H1 (cell line): ENCODE measurements around the gene RANBP17. TPM values are rescaled to one million over a fixed set of nuclear protein-coding genes. Genes with fewer than 3 reads are reported as not detected.

ENCODE experiments used
- CTCF ChIA-PET: fragments of 300-600 bp; sonication (Branson Sonifier 250); formaldehyde crosslinking; loops from one replicate; lab custom pipeline; 2021; ENCODE audit not compliant: partially characterized antibody; lab: Charles Lee
- POLR2A ChIA-PET: fragments of 300-600 bp; sonication (Branson Sonifier 250); formaldehyde crosslinking; loops from one replicate; lab custom pipeline; 2021; ENCODE audit warnings: inconsistent platforms; ENCODE audit not compliant: partially characterized antibody; lab: Charles Lee
- DNase-seq, 2 experiments: peaks; one replicate each; pipeline versions ENCODE4 v3.0.0 to v3.0.0-alpha.2; 2010 to 2022; ENCODE audit warnings: low spot score in 2 of 2, low read depth in 1 of 2, mixed read lengths in 1 of 2
- FAIRE-seq: peaks from 2 replicates; lab custom pipeline; 2011; peaks lifted over from hg19 to GRCh38; lab: Jason Lieb, UNC
- H2AFZ ChIP-seq: 2 replicates; pipeline ENCODE4 v1.8.1; 2012; ENCODE audit warnings: low read length, inconsistent platforms
- H2AK5ac ChIP-seq: 2 replicates; pipeline ENCODE4 v1.6.1; 2013; ENCODE audit warnings: low read depth, low read length
- H2BK120ac ChIP-seq: replicated peaks from 2 replicates; pipeline ENCODE3; 2013; ENCODE audit warnings: low read depth, low read length, inconsistent platforms
- H2BK12ac ChIP-seq: 2 replicates; pipeline ENCODE4 v1.6.1; 2013; ENCODE audit warnings: low read depth, low read length
- H2BK15ac ChIP-seq: 2 replicates; pipeline ENCODE4 v1.6.1; 2013; ENCODE audit warnings: low read length
- H2BK20ac ChIP-seq: 2 replicates; pipeline ENCODE4 v1.6.1; 2013; ENCODE audit warnings: low read length
- H2BK5ac ChIP-seq: 2 replicates; pipeline ENCODE4 v1.6.1; 2013; ENCODE audit warnings: low read depth, low read length
- H3K14ac ChIP-seq: 2 replicates; pipeline ENCODE4 v1.6.1; 2013; ENCODE audit warnings: inconsistent platforms; ENCODE audit not compliant: insufficient read length
- H3K18ac ChIP-seq: 2 replicates; pipeline ENCODE4 v1.6.1; 2013; ENCODE audit warnings: low read length; ENCODE audit errors: extremely low read depth
- H3K23ac ChIP-seq: 2 replicates; pipeline ENCODE4 v1.6.1; 2013; ENCODE audit warnings: inconsistent platforms; ENCODE audit not compliant: insufficient read length
- H3K23me2 ChIP-seq: 2 replicates; pipeline ENCODE4 v1.6.1; 2013; ENCODE audit warnings: low read depth, low read length
- H3K27ac ChIP-seq: 2 replicates; pipeline ENCODE4 v1.6.1; 2011; ENCODE audit warnings: low read depth, low read length, inconsistent platforms
- H3K27me3 ChIP-seq, 4 experiments: replicated peaks in 1 of 4; 1 replicate in 1 of 4; 2 replicates in 3 of 4; pipeline versions ENCODE4 v1.6.1 to v1.8.1; 2011 to 2013; ENCODE audit warnings: low read length in 3 of 4, mild to moderate bottlenecking in 3 of 4, inconsistent platforms in 2 of 4, mixed read lengths in 2 of 4, moderate library complexity in 1 of 4; ENCODE audit not compliant: control insufficient read depth in 3 of 4, insufficient read depth in 3 of 4; ENCODE audit errors: extremely low read depth in 1 of 4
- H3K36me3 ChIP-seq, 4 experiments: 2 replicates each; pipeline versions ENCODE4 v1.6.1 to v1.8.1; 2011 to 2013; ENCODE audit warnings: mild to moderate bottlenecking in 4 of 4, low read length in 3 of 4, moderate library complexity in 2 of 4, control low read depth in 1 of 4, inconsistent platforms in 1 of 4; ENCODE audit not compliant: insufficient read depth in 4 of 4, control insufficient read depth in 2 of 4
- H3K4ac ChIP-seq: replicated peaks from 2 replicates; pipeline ENCODE3; 2013; ENCODE audit warnings: low read length, low read depth, mixed read lengths, inconsistent platforms; ENCODE audit not compliant: insufficient read length
- H3K4me1 ChIP-seq, 4 experiments: replicated peaks in 1 of 4; 1 replicate in 1 of 4; 2 replicates in 3 of 4; pipeline versions ENCODE4 v1.6.1 to v1.8.1; 2011 to 2013; ENCODE audit warnings: low read length in 3 of 4, inconsistent platforms in 2 of 4, mixed read lengths in 1 of 4; ENCODE audit not compliant: insufficient read depth in 4 of 4, control insufficient read depth in 3 of 4
- H3K4me2 ChIP-seq, 2 experiments: 2 replicates each; pipeline versions ENCODE4 v1.6.1 to v1.8.1; 2011 to 2013; ENCODE audit warnings: low read depth in 2 of 2, low read length in 2 of 2, control low read depth in 1 of 2, inconsistent platforms in 1 of 2, mild to moderate bottlenecking in 1 of 2; ENCODE audit not compliant: insufficient read depth in 1 of 2
- H3K4me3 ChIP-seq, 4 experiments: fragments of 200-600, 300-600 bp in 1 of 4; sonication (generic), shearing (Covaris generic), sonication (Bioruptor Twin) in 1 of 4; 2 replicates each; pipeline versions ENCODE4 v1.5.1 to v1.8.1; 2011 to 2016; ENCODE audit warnings: low read length in 4 of 4, low read depth in 3 of 4, control low read depth in 2 of 4, inconsistent platforms in 2 of 4, mild to moderate bottlenecking in 2 of 4, mixed read lengths in 1 of 4, moderate library complexity in 1 of 4; ENCODE audit not compliant: insufficient read depth in 2 of 4; ENCODE audit errors: extremely low read depth in 1 of 4
- H3K56ac ChIP-seq: replicated peaks from 2 replicates; pipeline ENCODE3; 2013; ENCODE audit warnings: low read depth, mild to moderate bottlenecking, mixed read lengths, low read length, inconsistent platforms; ENCODE audit not compliant: insufficient read length
- H3K79me1 ChIP-seq: 2 replicates; pipeline ENCODE4 v1.6.1; 2013; ENCODE audit warnings: low read depth, low read length, control low read depth
- H3K79me2 ChIP-seq, 2 experiments: 2 replicates each; pipeline versions ENCODE4 v1.6.1 to v1.8.1; 2012 to 2013; ENCODE audit warnings: low read length in 2 of 2, mild to moderate bottlenecking in 2 of 2, inconsistent platforms in 1 of 2; ENCODE audit not compliant: insufficient read depth in 2 of 2, control insufficient read depth in 1 of 2
- H3K9ac ChIP-seq, 4 experiments: replicated peaks in 1 of 4; 1 replicate in 1 of 4; 2 replicates in 3 of 4; pipeline versions ENCODE4 v1.6.1 to v1.8.1; 2011 to 2013; ENCODE audit warnings: low read depth in 3 of 4, low read length in 3 of 4, control low read depth in 2 of 4, mild to moderate bottlenecking in 2 of 4, moderate library complexity in 2 of 4, inconsistent platforms in 1 of 4; ENCODE audit errors: extremely low read depth in 1 of 4
- H3K9me3 ChIP-seq, 2 experiments: 2 replicates each; pipeline versions ENCODE4 v1.6.1 to v1.8.1; 2012 to 2013; ENCODE audit warnings: mild to moderate bottlenecking in 2 of 2, moderate library complexity in 2 of 2, control low read depth in 1 of 2, inconsistent platforms in 1 of 2, low read depth in 1 of 2, low read length in 1 of 2, mixed read lengths in 1 of 2; ENCODE audit not compliant: insufficient read depth in 2 of 2
- H4K20me1 ChIP-seq, 2 experiments: replicated peaks in 1 of 2; 2 replicates each; pipeline versions ENCODE3 to v1.8.1; 2011 to 2013; ENCODE audit warnings: inconsistent platforms in 2 of 2, low read length in 2 of 2, mild to moderate bottlenecking in 1 of 2; ENCODE audit not compliant: insufficient read depth in 2 of 2, control insufficient read depth in 1 of 2
- H4K5ac ChIP-seq: 2 replicates; pipeline ENCODE4 v1.6.1; 2013; ENCODE audit warnings: low read length, low read depth, mixed read lengths, inconsistent platforms; ENCODE audit not compliant: insufficient read length
- H4K8ac ChIP-seq: 2 replicates; pipeline ENCODE4 v1.8.0; 2013; ENCODE audit warnings: mild to moderate bottlenecking, moderate library complexity, low read length, inconsistent platforms; ENCODE audit not compliant: insufficient read depth; ENCODE audit errors: extremely low read depth
- H4K91ac ChIP-seq: replicated peaks from 2 replicates; pipeline ENCODE3; 2013; ENCODE audit warnings: low read length, mixed read lengths, inconsistent platforms; ENCODE audit not compliant: insufficient read length
- NANOG ChIP-seq: IDR thresholded peaks from 2 replicates; pipeline ENCODE4 v1.6.1; 2011; ENCODE audit warnings: low read length, low read depth, mild to moderate bottlenecking, inconsistent platforms; ENCODE audit not compliant: insufficient read depth, poor library complexity, severe bottlenecking
- NRF1 ChIP-seq: IDR thresholded peaks from 2 replicates; pipeline ENCODE4 v1.6.1; 2011; ENCODE audit warnings: mild to moderate bottlenecking, low read depth, low read length, improper control_type of control experiment
- SAP30 ChIP-seq: fragments of 300-600 bp; sonication (generic); IDR thresholded peaks from 2 replicates; pipeline ENCODE4 v1.7.1; 2012; ENCODE audit warnings: low read length, moderate library complexity, mild to moderate bottlenecking, inconsistent platforms; ENCODE audit not compliant: insufficient read depth, insufficient replicate concordance
- SP1 ChIP-seq: IDR thresholded peaks from 2 replicates; pipeline ENCODE4 v1.6.1; 2011; ENCODE audit warnings: low read depth, low read length
- SRF ChIP-seq: IDR thresholded peaks from 2 replicates; pipeline ENCODE4 v1.6.1; 2011; ENCODE audit warnings: mild to moderate bottlenecking, low read depth, low read length, moderate library complexity
- SUZ12 ChIP-seq: fragments of 200-600 bp; sonication (generic); IDR thresholded peaks from 2 replicates; pipeline ENCODE4 v1.6.1; 2012; ENCODE audit warnings: mild to moderate bottlenecking, inconsistent platforms, low read length, moderate library complexity, mixed read lengths
- ZNF274 ChIP-seq: IDR thresholded peaks from 2 replicates; pipeline ENCODE4 v1.7.0; 2012; ENCODE audit warnings: low read length, borderline replicate concordance; ENCODE audit errors: extremely low read depth
- polyA plus RNA-seq, 7 experiments: library from polyadenylated mRNA; depleted of rRNA in 3 of 7; stranded (reverse) in 5 of 7; unstranded in 2 of 7; fragments of >200 nt in 5 of 7; fragments of 200-250 nt in 2 of 7; gene quantifications; 1 replicate in 5 of 7; 2 replicates in 1 of 7; 4 replicates in 1 of 7; pipeline versions ENCODE4 v1.2.1 to v1.2.3, GENCODE V29; 2011 to 2013; ENCODE audit warnings: missing spikeins in 2 of 7, mixed read lengths in 2 of 7
- total RNA-seq: library from RNA; stranded (reverse); fragmentation: NEBNext Ultra II Directional; extraction: Animal tissue kit (Norgen Biotek cat#: 25700); gene quantifications from 2 replicates; pipeline ENCODE4 v1.2.1, GENCODE V29; 2021
- TF ChIP-seq, protein P1 (sequence below): IDR thresholded peaks from 2 replicates; pipeline ENCODE4 v1.6.1; 2012; ENCODE audit warnings: low read length, inconsistent platforms
- TF ChIP-seq, protein P2 (sequence below), 3 experiments: IDR thresholded peaks; 1 replicate in 2 of 3; 2 replicates in 1 of 3; pipeline versions ENCODE4 v1.5.1 to v1.6.1; 2011; ENCODE audit warnings: low read length in 3 of 3, mild to moderate bottlenecking in 3 of 3, inconsistent platforms in 2 of 3, low read depth in 1 of 3, moderate library complexity in 1 of 3; ENCODE audit not compliant: insufficient read depth in 1 of 3; ENCODE audit errors: control extremely low read depth in 1 of 3
- TF ChIP-seq, protein P3 (sequence below): IDR thresholded peaks from 2 replicates; pipeline ENCODE4 v1.6.1; 2012; ENCODE audit warnings: inconsistent platforms

The RANBP17 gene
- total and polyA plus RNA-seq, 2 of the 8 experiments (the other 6 are each of a cell fraction or from before 2014, with no cell fraction given): 8.6 to 21.3 TPM

DNA sequence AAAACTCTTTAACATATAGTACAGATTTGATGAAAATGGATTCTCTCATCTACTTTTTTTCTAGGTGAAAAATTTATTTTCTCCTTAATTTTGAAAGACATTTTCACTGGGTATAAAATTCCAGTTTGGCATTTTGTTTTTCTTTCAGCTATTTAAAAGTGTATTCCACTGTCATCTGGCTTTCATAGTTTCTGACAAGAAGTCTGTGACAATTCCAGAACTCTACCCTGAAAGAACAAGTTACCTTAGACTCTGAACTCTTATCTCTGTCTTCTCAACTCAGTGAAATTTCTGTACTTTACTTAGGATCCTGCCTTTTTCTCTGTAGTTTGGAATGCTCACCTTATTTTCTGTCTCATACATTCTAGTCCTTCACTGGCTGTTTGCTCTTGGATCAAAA lies 161.7 kb downstream of the RANBP17 start:
- no peak for FAIRE-seq
- TF ChIP-seq SUZ12 (no peak), SRF (no peak), SP1 (no peak), SAP30 (no peak), ZNF274 (no peak), NRF1 (no peak), NANOG (no peak)
- TF ChIP-seq, protein P1, sequence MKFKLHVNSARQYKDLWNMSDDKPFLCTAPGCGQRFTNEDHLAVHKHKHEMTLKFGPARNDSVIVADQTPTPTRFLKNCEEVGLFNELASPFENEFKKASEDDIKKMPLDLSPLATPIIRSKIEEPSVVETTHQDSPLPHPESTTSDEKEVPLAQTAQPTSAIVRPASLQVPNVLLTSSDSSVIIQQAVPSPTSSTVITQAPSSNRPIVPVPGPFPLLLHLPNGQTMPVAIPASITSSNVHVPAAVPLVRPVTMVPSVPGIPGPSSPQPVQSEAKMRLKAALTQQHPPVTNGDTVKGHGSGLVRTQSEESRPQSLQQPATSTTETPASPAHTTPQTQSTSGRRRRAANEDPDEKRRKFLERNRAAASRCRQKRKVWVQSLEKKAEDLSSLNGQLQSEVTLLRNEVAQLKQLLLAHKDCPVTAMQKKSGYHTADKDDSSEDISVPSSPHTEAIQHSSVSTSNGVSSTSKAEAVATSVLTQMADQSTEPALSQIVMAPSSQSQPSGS: no peak
- TF ChIP-seq, protein P2, sequence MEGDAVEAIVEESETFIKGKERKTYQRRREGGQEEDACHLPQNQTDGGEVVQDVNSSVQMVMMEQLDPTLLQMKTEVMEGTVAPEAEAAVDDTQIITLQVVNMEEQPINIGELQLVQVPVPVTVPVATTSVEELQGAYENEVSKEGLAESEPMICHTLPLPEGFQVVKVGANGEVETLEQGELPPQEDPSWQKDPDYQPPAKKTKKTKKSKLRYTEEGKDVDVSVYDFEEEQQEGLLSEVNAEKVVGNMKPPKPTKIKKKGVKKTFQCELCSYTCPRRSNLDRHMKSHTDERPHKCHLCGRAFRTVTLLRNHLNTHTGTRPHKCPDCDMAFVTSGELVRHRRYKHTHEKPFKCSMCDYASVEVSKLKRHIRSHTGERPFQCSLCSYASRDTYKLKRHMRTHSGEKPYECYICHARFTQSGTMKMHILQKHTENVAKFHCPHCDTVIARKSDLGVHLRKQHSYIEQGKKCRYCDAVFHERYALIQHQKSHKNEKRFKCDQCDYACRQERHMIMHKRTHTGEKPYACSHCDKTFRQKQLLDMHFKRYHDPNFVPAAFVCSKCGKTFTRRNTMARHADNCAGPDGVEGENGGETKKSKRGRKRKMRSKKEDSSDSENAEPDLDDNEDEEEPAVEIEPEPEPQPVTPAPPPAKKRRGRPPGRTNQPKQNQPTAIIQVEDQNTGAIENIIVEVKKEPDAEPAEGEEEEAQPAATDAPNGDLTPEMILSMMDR (IDR thresholded peaks at IDR 0.05; ENCODE audit: control extremely low read depth in 1 of 3, insufficient read depth in 1 of 3, low read depth in 1 of 3, low read length in 3 of 3): no peak
- TF ChIP-seq, protein P3, sequence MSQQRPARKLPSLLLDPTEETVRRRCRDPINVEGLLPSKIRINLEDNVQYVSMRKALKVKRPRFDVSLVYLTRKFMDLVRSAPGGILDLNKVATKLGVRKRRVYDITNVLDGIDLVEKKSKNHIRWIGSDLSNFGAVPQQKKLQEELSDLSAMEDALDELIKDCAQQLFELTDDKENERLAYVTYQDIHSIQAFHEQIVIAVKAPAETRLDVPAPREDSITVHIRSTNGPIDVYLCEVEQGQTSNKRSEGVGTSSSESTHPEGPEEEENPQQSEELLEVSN: no peak

More for the DNA sequence above, 161.7 kb downstream of the RANBP17 start:
- no peaks in the 10 kb centered on the region for H3K4me1 ChIP-seq
- H2BK12ac ChIP-seq: no peak overlapping the region
- H3K4me3 ChIP-seq: no peak overlapping the region
- no peak overlapping the region for H3K9ac ChIP-seq
- no peak overlapping the region for H4K8ac ChIP-seq
- H3K4ac ChIP-seq: no peak overlapping the region
- ChIA-PET POLR2A (no interaction called here), CTCF (interaction anchor here (1.2 kb wide), 1 partner anchor 138 kb away, joined by 5 read pairs; no protein-coding TSS in a partner anchor)
- no peaks in the 10 kb centered on the region for H3K79me1 ChIP-seq
- H3K56ac ChIP-seq: no peak overlapping the region
- H3K14ac ChIP-seq: no peak overlapping the region
- H3K79me2 ChIP-seq: no peaks in the 10 kb centered on the region
- H3K18ac ChIP-seq: no peak overlapping the region
- no peak overlapping the region for H3K4me2 ChIP-seq
- H4K91ac ChIP-seq: no peak overlapping the region
- no peak overlapping the region for H4K5ac ChIP-seq
- no peak for DNase-seq
- H3K9me3 ChIP-seq: peaks cover 11 to 14% of the 10 kb centered on the region in 2 experiments
- no peak overlapping the region for H2AFZ ChIP-seq
- H4K20me1 ChIP-seq: no peaks in the 10 kb centered on the region
- H2BK120ac ChIP-seq: no peak overlapping the region
- H3K27me3 ChIP-seq: no peaks in the 10 kb centered on the region
- H2BK15ac ChIP-seq: no peak overlapping the region
- peaks cover 0 to 3% (median 0%) of the 10 kb centered on the region in 4 experiments; a peak in 2 of 8 replicates for H3K36me3 ChIP-seq
- no peak overlapping the region for H3K23ac ChIP-seq
- no peak overlapping the region for H3K27ac ChIP-seq
- no peaks in the 10 kb centered on the region for H3K23me2 ChIP-seq
- H2BK5ac ChIP-seq: no peak overlapping the region
- no peak overlapping the region for H2BK20ac ChIP-seq
- no peak overlapping the region for H2AK5ac ChIP-seq
